Common myeloid progenitor, CD34-positive (primary cell): ENCODE measurements around the gene LRRC18.

ENCODE experiments used
- CTCF ChIA-PET: fragments of 350-600 bp; sonication (Branson Sonifier 250); formaldehyde crosslinking; loops from one replicate; lab custom pipeline; 2021; ENCODE audit warnings: antibody characterized with exemption; lab: Charles Lee
- POLR2A ChIA-PET: fragments of 350-600 bp; sonication (Branson Sonifier 250); formaldehyde crosslinking; loops from one replicate; lab custom pipeline; 2021; ENCODE audit warnings: antibody characterized with exemption; lab: Charles Lee
- DNase-seq, 3 donors: peaks; one replicate each; pipeline versions ENCODE4 v3.0.0 to v3.0.0-alpha.2; 2013
- H3K27ac ChIP-seq, 2 experiments: 1 replicate in 1 of 2; 2 replicates in 1 of 2; pipeline ENCODE4 v1.7.0; 2013; ENCODE audit warnings: inconsistent platforms in 2 of 2, low read length in 2 of 2, mild to moderate bottlenecking in 2 of 2, low read depth in 1 of 2, moderate library complexity in 1 of 2; ENCODE audit not compliant: severe bottlenecking in 2 of 2, insufficient read depth in 1 of 2, poor library complexity in 1 of 2
- H3K27me3 ChIP-seq, 5 experiments: replicated peaks in 2 of 5; 1 replicate in 3 of 5; 2 replicates in 2 of 5; pipeline versions ENCODE4 v1.6.1 to v1.7.0; 2013; ENCODE audit warnings: low read length in 4 of 5, mild to moderate bottlenecking in 2 of 5, moderate library complexity in 2 of 5, inconsistent platforms in 1 of 5; ENCODE audit not compliant: insufficient read depth in 5 of 5, control insufficient read depth in 4 of 5
- H3K36me3 ChIP-seq, 4 experiments: 1 replicate in 2 of 4; 2 replicates in 2 of 4; pipeline versions ENCODE4 v1.6.1 to v1.7.0; 2013; ENCODE audit warnings: low read length in 3 of 4, control low read depth in 1 of 4, mild to moderate bottlenecking in 1 of 4; ENCODE audit not compliant: control insufficient read depth in 4 of 4, insufficient read depth in 4 of 4
- H3K4me1 ChIP-seq, 4 experiments: 1 replicate in 3 of 4; 2 replicates in 1 of 4; pipeline versions ENCODE4 v1.6.1 to v1.7.1; 2013; ENCODE audit warnings: low read length in 3 of 4, mild to moderate bottlenecking in 3 of 4, control low read depth in 1 of 4, inconsistent platforms in 1 of 4, moderate library complexity in 1 of 4; ENCODE audit not compliant: control insufficient read depth in 4 of 4, insufficient read depth in 4 of 4; ENCODE audit errors: control extremely low read depth in 1 of 4
- H3K4me3 ChIP-seq, 7 experiments: 1 replicate in 4 of 7; 2 replicates in 3 of 7; pipeline versions ENCODE4 v1.5.1 to v1.7.0; 2013; ENCODE audit warnings: mild to moderate bottlenecking in 7 of 7, low read length in 6 of 7, moderate library complexity in 6 of 7, inconsistent platforms in 2 of 7, low read depth in 2 of 7, control low read depth in 1 of 7; ENCODE audit not compliant: insufficient read depth in 4 of 7, control insufficient read depth in 1 of 7; ENCODE audit errors: extremely low read depth in 1 of 7
- H3K9me3 ChIP-seq, 5 experiments: 1 replicate in 4 of 5; 2 replicates in 1 of 5; pipeline versions ENCODE4 v1.6.1 to v1.7.1; 2013; ENCODE audit warnings: low read length in 4 of 5, mild to moderate bottlenecking in 2 of 5, inconsistent platforms in 1 of 5, low read depth in 1 of 5, moderate library complexity in 1 of 5; ENCODE audit not compliant: control insufficient read depth in 4 of 5, insufficient read depth in 2 of 5; ENCODE audit errors: control extremely low read depth in 1 of 5
- WGBS: methylation state at CpG from one replicate; pipeline ENCODE4 v1.1.5; 2013; ENCODE audit not compliant: insufficient coverage; 5-methylcytosine and 5-hydroxymethylcytosine counted together

Gene LRRC18

DNA sequence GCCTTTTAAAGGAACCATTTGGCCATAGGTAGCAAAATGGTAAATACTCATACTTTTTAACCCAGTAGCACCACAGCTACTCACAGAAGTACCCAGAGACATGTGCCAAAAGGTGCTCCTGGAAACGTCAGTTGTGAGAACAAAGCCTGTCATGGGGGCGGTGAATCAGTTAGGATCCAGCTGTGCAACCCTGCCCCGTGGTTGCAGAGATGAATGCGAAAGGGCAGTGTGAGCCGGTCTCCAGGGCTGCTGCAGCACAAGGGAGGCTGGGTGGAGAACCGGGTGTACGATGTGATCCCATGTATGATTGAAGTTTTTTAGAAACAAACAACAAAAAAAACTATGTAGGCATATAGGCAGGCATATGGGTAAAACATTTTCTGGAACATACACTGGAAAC, 1.3 kb upstream of the LRRC18 start:
- no peak for DNase-seq
- no peak overlapping the region for H3K4me3 ChIP-seq
- peaks cover 0 to 54% (median 14%) of the 10 kb centered on the region in 4 experiments for H3K36me3 ChIP-seq
- no peaks in the 10 kb centered on the region for H3K27me3 ChIP-seq
- H3K4me1 ChIP-seq, result no peaks in the 10 kb centered on the region
- no peak overlapping the region for H3K27ac ChIP-seq
- ChIA-PET CTCF (interaction anchor here (1.2 kb wide), 1 partner anchor 9 kb away, joined by 5 read pairs; no protein-coding TSS in a partner anchor), POLR2A (no interaction called here)
- H3K9me3 ChIP-seq, result no peaks in the 10 kb centered on the region
- WGBS, result 96% methylated on average over 5 of the region's 7 CpGs

DNA sequence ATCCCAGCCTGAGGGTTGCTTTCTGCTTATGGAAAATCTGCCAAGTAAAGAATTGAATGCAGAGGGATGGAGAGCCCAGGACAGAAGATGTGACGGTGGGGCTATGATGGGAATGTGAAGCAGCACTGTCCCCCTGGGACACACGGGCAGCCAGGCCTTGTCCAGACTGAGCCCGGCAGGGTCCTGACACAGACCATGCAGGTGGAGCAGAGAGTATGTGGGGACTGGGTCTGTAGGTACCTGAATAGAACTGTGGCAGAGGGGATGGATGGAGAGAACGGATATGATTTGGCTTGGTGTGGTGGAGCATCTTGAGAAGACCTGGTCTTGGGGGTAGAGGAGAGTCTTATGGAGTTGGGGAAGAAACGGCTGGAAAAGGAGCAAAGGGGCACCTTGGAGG, 732 bp upstream of the LRRC18 start:
- Histone ChIP-seq H3K36me3 (peaks cover 0 to 52% (median 14%) of the 10 kb centered on the region in 4 experiments), H3K4me3 (no peak overlapping the region), H3K4me1 (no peaks in the 10 kb centered on the region), H3K9me3 (no peaks in the 10 kb centered on the region), H3K27me3 (no peaks in the 10 kb centered on the region), H3K27ac (no peak overlapping the region)
- ChIA-PET CTCF (no interaction called here), POLR2A (no interaction called here)
- 94% methylated on average over 5 of the region's 5 CpGs for WGBS
- DNase-seq, result no peak

DNA sequence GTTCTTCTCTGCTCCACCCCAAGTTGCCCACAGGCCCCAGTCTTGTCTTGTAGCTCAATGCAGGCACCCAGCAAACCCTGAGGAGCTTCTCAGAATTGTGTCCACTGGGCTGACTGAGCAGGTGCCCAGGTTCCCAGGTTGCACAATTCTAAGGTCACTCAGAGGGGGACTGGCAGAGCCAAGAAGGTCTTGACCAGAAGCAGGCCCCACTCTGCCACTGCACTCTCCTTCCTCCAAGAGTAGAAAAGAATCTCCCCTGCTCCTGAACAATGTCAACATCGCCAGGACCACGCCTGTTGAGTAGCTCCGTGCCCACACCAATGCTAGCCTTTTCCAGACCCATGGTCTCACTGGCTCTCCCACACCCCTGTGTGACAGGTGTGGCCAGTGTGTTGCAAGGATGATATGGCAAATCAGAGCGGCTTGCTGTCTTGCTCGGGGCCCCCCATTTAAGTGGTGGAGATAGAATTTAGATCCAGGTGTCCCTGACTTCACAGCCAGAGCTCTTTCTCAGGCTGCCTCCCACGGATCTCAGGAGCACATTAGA, 577 bp downstream of the LRRC18 start:
- no peak overlapping the region for H3K27ac ChIP-seq
- CTCF ChIA-PET, result interaction anchor here (1.0 kb wide), 1 partner anchor 10 kb away, joined by 3 read pairs; no protein-coding TSS in a partner anchor
- H3K27me3 ChIP-seq, result no peaks in the 10 kb centered on the region
- H3K36me3 ChIP-seq, result peaks cover 0 to 52% (median 12%) of the 10 kb centered on the region in 4 experiments
- WGBS, result 92% methylated on average over 3 of the region's 6 CpGs
- no peaks in the 10 kb centered on the region for H3K9me3 ChIP-seq
- DNase-seq, result no peak
- no peak overlapping the region for H3K4me3 ChIP-seq
- POLR2A ChIA-PET, result interaction anchor here (0.7 kb wide), 1 partner anchor 182 kb away, joined by 3 read pairs; no protein-coding TSS in a partner anchor
- no peaks in the 10 kb centered on the region for H3K4me1 ChIP-seq

DNA sequence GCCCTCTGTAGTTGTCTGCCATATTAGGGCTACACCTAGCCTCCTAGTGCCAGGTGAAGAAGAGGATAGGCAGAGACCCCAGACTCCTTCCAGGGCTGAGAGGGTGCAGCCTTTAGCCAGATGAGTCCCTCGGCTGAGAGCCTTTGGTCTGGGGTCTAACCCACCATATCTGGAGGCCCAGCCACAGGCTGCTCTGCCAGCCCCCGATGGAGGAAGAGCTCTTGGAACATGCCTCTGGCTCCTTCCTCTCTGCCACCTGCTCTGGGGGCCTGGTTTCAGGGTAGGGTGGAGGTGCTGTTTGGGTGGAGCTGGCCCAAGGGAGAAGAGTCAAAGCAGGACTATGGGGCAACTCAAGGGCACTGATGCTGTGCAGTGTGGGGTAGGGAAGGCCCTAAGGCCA, 1.4 kb downstream of the LRRC18 start:
- ChIA-PET CTCF (no interaction called here), POLR2A (no interaction called here)
- H3K27ac ChIP-seq, result no peak overlapping the region
- no peaks in the 10 kb centered on the region for H3K4me1 ChIP-seq
- no peaks in the 10 kb centered on the region for H3K9me3 ChIP-seq
- peaks cover 0 to 49% (median 10%) of the 10 kb centered on the region in 4 experiments for H3K36me3 ChIP-seq
- WGBS, result 100% methylated on average over 2 of the region's 2 CpGs
- no peak overlapping the region for H3K4me3 ChIP-seq
- no peaks in the 10 kb centered on the region for H3K27me3 ChIP-seq
- DNase-seq, result no peak

DNA sequence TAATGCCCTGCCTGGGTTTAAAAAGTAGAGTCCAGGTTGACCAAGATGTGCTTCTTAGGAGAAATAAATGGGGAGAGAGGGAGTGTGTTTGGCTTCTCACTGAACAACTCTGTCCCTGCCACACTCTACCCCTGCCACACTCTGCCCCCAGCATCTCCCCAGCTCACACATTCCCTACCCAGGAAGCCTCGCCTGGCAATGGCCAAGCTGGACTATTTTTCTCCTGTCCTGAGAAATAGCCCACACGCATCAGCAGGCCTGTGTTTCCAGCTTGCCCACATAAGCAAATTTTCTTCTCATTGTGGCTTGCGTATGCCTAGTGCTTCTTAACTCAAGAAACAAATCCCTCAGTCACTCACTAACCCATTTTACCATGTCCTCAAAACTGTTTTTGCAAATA, 1.8 kb downstream of the LRRC18 start:
- H3K4me3 ChIP-seq, result no peak overlapping the region
- no peaks in the 10 kb centered on the region for H3K27me3 ChIP-seq
- no peaks in the 10 kb centered on the region for H3K9me3 ChIP-seq
- 96% methylated on average over 3 of the region's 3 CpGs for WGBS
- DNase-seq, result no peak
- CTCF ChIA-PET, result no interaction called here
- peaks cover 0 to 46% (median 7%) of the 10 kb centered on the region in 4 experiments for H3K36me3 ChIP-seq
- POLR2A ChIA-PET, result no interaction called here
- H3K27ac ChIP-seq, result no peak overlapping the region
- no peaks in the 10 kb centered on the region for H3K4me1 ChIP-seq

GRCh38 chr10:48935577-48935976, 4.1 kb downstream of the LRRC18 start:
- POLR2A ChIA-PET, result no interaction called here
- Histone ChIP-seq H3K4me3 (no peak overlapping the region), H3K27ac (no peak overlapping the region), H3K9me3 (no peaks in the 10 kb centered on the region), H3K4me1 (no peaks in the 10 kb centered on the region), H3K27me3 (no peaks in the 10 kb centered on the region), H3K36me3 (peaks cover 0 to 35% (median 2%) of the 10 kb centered on the region in 4 experiments)
- no peak for DNase-seq
- CTCF ChIA-PET, result no interaction called here

GRCh38 chr10:48934672-48935501, 4.8 kb downstream of the LRRC18 start:
- no peaks in the 10 kb centered on the region for H3K4me1 ChIP-seq
- peaks cover 0 to 28% (median 4%) of the 10 kb centered on the region in 4 experiments for H3K36me3 ChIP-seq
- no peak for DNase-seq
- no peaks in the 10 kb centered on the region for H3K9me3 ChIP-seq
- H3K27ac ChIP-seq, result no peak overlapping the region
- 97% methylated on average over 13 of the region's 18 CpGs for WGBS
- H3K27me3 ChIP-seq, result no peaks in the 10 kb centered on the region
- no peak overlapping the region for H3K4me3 ChIP-seq
- ChIA-PET POLR2A (no interaction called here), CTCF (interaction anchor here (1.0 kb wide), 2 partner anchors 10 to 30 kb away, joined by 3 read pairs; no protein-coding TSS in a partner anchor)
